Measurements from ENCODE around the gene RCE1. TPM values are rescaled to one million over a fixed set of nuclear protein-coding genes. Genes with fewer than 3 reads are reported as not detected.

Gene RCE1
- total RNA-seq, 1 donor from 2014 or later, result 30.6 TPM

DNA sequence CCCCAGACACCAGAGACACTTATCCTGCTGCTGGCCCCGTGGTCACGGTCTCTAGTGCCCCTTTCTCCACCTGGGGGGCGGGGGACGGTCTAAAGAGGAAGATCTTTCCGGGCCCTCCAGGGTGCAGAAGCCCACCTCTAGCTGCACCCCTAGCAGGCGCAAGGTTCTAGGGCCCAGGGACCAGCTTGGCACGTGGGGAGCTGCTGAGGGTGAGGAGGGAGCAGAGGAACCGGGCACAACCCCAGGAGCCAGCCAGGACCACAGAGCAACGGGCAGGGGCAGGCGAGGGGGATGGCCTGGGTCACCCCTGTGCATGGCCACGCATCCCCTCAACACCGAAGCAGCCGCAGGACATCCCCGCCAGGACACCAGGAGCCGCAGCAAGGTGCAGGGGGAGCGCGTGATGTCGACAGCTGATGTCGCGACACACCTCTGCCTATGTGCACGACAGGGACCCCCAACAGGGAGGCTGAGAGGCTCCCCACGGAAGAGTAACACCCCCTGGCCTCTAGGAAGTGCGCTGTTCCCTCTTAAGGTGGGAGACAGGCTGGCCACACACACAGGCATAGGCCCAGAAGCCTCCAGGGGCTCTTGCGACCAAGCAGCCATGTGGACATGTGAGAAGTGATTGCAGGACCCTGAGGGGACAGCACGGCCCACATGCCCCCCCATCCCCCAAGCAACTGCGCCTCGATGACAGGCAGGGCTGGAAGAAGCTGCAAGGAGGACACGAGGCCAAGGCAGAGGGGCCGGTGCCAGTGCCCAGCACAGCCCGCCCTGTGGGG lies 18.7 kb downstream of the RCE1 start:
- TF ChIP-seq, protein P1, sequence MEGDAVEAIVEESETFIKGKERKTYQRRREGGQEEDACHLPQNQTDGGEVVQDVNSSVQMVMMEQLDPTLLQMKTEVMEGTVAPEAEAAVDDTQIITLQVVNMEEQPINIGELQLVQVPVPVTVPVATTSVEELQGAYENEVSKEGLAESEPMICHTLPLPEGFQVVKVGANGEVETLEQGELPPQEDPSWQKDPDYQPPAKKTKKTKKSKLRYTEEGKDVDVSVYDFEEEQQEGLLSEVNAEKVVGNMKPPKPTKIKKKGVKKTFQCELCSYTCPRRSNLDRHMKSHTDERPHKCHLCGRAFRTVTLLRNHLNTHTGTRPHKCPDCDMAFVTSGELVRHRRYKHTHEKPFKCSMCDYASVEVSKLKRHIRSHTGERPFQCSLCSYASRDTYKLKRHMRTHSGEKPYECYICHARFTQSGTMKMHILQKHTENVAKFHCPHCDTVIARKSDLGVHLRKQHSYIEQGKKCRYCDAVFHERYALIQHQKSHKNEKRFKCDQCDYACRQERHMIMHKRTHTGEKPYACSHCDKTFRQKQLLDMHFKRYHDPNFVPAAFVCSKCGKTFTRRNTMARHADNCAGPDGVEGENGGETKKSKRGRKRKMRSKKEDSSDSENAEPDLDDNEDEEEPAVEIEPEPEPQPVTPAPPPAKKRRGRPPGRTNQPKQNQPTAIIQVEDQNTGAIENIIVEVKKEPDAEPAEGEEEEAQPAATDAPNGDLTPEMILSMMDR (IDR thresholded peaks at IDR 0.05; ENCODE audit: partially characterized antibody, unreplicated experiment), result no peak
- peaks cover 2% of the 10 kb centered on the region for H3K4me1 Mint-ChIP-seq (ENCODE audit: low read depth, unreplicated experiment)
- H3K9me3 Mint-ChIP-seq (ENCODE audit: unreplicated experiment), result peaks cover 4% of the 10 kb centered on the region
- peak; percentile 13 for DNase-seq
- H3K27me3 Mint-ChIP-seq (ENCODE audit: unreplicated experiment), result peaks cover 4% of the 10 kb centered on the region
- no peak overlapping the region for H3K27ac Mint-ChIP-seq (ENCODE audit: unreplicated experiment)
- no peak overlapping the region for H3K4me3 Mint-ChIP-seq (ENCODE audit: unreplicated experiment)
- no peaks in the 10 kb centered on the region for H3K36me3 Mint-ChIP-seq (ENCODE audit: unreplicated experiment)

DNA sequence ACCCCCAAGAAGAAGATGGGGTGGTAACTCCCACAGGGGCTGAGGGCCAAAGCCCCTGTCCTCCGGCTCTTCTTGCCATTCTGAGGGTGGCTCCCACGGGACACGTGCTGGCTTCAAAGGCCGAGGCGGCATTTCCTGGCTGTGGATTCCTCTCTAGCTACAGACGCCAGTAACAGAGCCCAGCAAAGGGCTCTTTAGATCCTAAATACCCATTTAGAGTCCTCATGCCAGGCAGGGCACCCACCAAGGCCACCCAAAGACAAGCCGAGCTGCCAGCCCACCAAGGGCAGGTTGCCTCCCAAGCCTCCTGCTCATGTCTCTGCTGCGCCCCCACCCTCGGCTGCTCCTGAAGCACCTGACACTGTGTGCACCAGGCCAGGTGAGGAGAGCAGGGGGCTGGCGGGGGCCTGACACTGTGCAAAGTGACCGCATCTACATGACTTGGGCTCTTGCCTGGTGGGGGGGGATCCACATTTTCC lies 19.4 kb downstream of the RCE1 start:
- TF ChIP-seq, protein P1 (IDR thresholded peaks at IDR 0.05; ENCODE audit: partially characterized antibody, unreplicated experiment), result no peak
- no peak overlapping the region for H3K27ac Mint-ChIP-seq (ENCODE audit: unreplicated experiment)

DNA sequence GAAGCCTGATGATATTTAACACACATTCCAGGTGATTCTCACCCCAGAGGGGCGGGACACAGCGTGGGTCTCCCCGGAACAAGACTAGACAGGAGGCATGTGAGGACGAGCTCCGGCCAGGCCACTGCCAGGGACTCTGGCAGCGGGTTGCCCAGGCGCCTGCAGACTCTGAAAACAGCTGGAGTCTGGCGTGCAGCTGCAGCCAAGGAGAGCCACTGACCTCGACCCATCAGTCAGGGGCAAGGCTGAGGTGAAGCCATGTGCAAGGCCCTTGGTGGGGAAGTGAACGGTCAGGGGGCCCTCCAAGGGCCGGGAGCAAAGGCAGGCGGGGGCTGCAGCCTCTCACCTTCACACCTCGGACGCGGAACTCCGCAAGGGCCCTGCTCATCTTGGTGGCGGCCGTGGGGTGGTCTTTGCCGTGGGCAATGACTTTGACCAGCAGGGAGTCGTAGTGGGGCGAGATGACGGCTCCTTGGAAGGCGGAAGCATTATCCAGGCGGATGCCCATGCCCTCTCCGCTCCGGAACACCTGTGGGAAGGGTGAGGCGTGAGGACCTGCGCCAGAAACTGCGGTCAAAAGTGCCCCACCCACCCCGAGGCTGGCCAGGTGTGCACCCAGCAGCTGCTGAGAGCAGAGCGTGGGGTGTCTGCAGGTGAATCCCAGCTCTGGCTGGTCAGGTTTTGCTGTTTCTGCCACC lies 20.3 kb downstream of the RCE1 start:
- TF ChIP-seq, protein P1 (IDR thresholded peaks at IDR 0.05; ENCODE audit: partially characterized antibody, unreplicated experiment), result no peak
- Mint-ChIP-seq H3K27ac (ENCODE audit: unreplicated experiment) (no peak overlapping the region), H3K36me3 (ENCODE audit: unreplicated experiment) (peaks cover 3% of the 10 kb centered on the region), H3K27me3 (ENCODE audit: unreplicated experiment) (peaks cover 4% of the 10 kb centered on the region), H3K4me3 (ENCODE audit: unreplicated experiment) (no peak overlapping the region), H3K9me3 (ENCODE audit: unreplicated experiment) (peaks cover 2% of the 10 kb centered on the region), H3K4me1 (ENCODE audit: low read depth, unreplicated experiment) (peaks cover 5% of the 10 kb centered on the region)
- DNase-seq, result no peak

More for the DNA sequence above, 19.4 kb downstream of the RCE1 start:
- peaks cover 4% of the 10 kb centered on the region for H3K27me3 Mint-ChIP-seq (ENCODE audit: unreplicated experiment)
- H3K36me3 Mint-ChIP-seq (ENCODE audit: unreplicated experiment), result no peaks in the 10 kb centered on the region
- DNase-seq, result peak; percentile 29
- H3K4me1 Mint-ChIP-seq (ENCODE audit: low read depth, unreplicated experiment), result peaks cover 2% of the 10 kb centered on the region
- no peak overlapping the region for H3K4me3 Mint-ChIP-seq (ENCODE audit: unreplicated experiment)
- peaks cover 2% of the 10 kb centered on the region for H3K9me3 Mint-ChIP-seq (ENCODE audit: unreplicated experiment)

DNA sequence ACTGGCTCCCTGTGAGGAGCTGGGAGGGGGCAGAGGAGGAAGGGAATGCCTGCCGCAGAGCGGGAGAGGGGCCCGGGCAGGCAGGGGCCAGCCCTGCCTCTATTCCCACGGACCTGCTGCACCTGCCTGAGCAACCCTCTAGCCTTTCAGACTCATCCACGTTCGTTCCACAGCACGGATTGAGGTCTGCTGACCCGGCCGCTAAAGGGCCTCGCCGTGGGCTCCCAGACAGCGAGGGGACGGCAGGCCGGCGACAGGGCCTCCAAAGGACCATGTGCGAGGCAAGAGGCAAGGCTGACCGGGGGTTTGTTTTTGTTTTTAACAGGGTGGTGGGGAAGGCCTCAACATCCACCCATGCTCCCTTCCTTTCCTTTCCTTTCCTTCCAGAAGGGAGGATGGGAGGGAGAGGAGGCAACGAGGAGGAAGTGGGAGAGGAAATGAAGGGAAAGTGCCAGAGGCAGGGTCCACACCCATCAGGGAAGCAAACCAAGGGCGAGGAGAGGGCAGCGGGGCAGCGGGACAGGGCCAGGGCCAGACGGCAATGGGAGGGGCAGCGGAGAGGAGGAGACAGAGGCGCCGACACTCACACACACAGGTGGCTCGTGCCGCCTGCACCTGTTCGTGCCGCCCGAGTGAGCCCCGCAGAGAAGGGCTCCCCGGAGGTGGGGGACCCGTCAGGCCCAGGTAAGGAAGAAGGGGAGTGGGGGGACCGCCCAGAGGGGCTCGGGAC lies 21.1 kb downstream of the RCE1 start:
- TF ChIP-seq, protein P1 (IDR thresholded peaks at IDR 0.05; ENCODE audit: partially characterized antibody, unreplicated experiment), result no peak
- DNase-seq, result peak; percentile 18
- H3K4me3 Mint-ChIP-seq (ENCODE audit: unreplicated experiment), result no peak overlapping the region
- H3K9me3 Mint-ChIP-seq (ENCODE audit: unreplicated experiment), result peaks cover 4% of the 10 kb centered on the region
- H3K36me3 Mint-ChIP-seq (ENCODE audit: unreplicated experiment), result peaks cover 3% of the 10 kb centered on the region
- peaks cover 4% of the 10 kb centered on the region for H3K27me3 Mint-ChIP-seq (ENCODE audit: unreplicated experiment)
- peaks cover 5% of the 10 kb centered on the region for H3K4me1 Mint-ChIP-seq (ENCODE audit: low read depth, unreplicated experiment)
- no peak overlapping the region for H3K27ac Mint-ChIP-seq (ENCODE audit: unreplicated experiment)

Data from glutamatergic neuron (in vitro differentiated cells).